ENCODE results near the gene DHX32. TPM values are rescaled to one million over a fixed set of nuclear protein-coding genes. Genes with fewer than 3 reads are reported as not detected.

The DHX32 gene
- total RNA-seq, 4 donors from 2014 or later = 13.5 to 105 (median 30.9) TPM

DNA sequence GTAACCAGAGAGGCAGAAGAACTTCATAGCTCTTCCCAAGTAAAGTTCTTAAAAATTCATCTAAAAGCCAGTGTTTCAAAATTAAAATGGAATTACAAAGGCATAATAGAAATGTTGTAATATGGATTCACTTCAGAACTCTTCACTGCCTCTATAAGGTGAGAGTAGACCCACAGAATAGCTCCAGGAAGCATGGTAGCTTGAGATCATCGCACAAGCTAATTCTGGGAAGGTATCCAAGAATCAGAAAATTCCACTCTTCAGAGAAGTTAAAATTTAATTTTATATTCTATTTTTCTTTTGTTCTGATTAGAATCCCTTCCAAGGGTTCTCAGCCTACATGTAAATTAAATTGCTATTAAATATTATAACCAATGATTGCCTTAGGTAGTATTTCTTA lies 1.5 kb upstream of the DHX32 start:
- Histone ChIP-seq H3K9me3 (no peaks in the 10 kb centered on the region), H3K27ac (no peak overlapping the region)
- TF ChIP-seq POLR2A (IDR thresholded peaks at IDR 0.05) (no peak), CTCF (IDR thresholded peaks at IDR 0.05) (no peak)

DNA sequence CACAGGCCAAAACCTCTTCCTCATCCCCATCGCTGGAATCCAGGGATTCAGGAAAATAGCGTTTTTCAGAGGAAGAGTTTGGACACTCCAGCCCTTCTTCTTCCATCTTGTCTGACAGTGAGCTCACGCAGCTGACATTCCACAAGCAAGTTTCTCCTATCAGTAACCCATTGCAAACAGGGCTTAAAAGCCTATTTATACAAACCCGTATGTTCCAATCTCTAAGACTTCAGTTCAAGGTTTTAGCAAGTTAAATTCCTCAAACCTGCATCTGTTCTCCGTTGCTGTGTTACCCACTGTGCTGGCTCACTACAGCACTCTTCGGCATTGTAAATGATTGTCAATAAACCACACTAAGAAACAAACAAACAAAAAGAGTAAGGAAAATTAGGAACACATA lies 373 bp downstream of the DHX32 start:
- no peak overlapping the region for H3K4me3 ChIP-seq
- no peaks in the 10 kb centered on the region for H3K9me3 ChIP-seq
- TF ChIP-seq CTCF (IDR thresholded peaks at IDR 0.05) = no peak
- no peak for TF ChIP-seq POLR2A (IDR thresholded peaks at IDR 0.05)
- intact Hi-C loops (cut with DNase I; ENCODE audit: low total_unique reads) = no loop called here
- H3K4me1 ChIP-seq = no peaks in the 10 kb centered on the region
- H3K27me3 ChIP-seq = no peaks in the 10 kb centered on the region
- no peak overlapping the region for H3K27ac ChIP-seq
- H3K36me3 ChIP-seq = no peaks in the 10 kb centered on the region
- DNase-seq = no peak

More for the DNA sequence above, 1.5 kb upstream of the DHX32 start:
- no peak overlapping the region for H3K4me3 ChIP-seq
- no peaks in the 10 kb centered on the region for H3K36me3 ChIP-seq
- intact Hi-C loops (cut with DNase I; ENCODE audit: low total_unique reads) = no loop called here
- no peaks in the 10 kb centered on the region for H3K27me3 ChIP-seq
- no peak for DNase-seq
- H3K4me1 ChIP-seq = no peaks in the 10 kb centered on the region

DNA sequence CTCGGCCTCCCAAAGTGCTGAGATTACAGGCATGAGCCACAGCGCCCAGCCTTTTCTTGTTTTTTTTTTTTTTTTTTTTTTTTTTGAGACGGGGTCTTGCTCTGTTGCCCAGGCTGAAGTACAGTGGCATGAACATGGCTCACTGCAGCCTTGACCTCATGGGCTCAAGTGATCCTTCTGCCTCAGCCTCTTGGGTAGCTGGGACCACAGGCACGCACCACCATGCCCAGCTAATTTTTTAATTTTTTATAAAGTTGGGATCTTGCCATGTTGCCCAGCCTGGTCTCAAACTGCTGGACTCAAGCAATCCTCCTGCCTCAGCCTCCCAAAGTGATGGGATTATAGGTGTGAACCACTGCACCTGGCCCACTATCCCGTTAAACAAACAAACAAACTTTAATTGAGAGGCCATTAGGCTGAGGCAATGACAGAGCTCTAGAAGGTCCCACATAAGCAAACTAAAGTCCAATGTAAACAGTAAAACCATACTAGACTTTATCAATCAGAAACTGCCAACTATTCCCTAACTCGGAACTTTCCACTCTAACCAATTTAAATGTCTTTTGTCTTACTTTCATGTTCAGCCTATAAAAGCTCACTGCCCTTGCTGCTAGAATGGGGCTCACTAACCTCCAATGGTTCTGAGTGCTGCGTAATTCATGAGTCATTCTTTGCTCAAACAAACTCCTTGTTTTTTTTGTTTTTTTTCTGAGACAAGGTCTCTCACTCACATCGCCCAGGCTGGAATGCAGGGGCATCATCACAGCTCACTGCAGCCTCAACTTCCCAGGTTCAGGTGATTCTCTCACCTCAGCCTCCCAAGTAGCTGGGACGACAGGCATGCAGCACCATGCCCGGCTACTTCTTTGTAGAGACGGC lies 1.9 kb downstream of the DHX32 start:
- no peak overlapping the region for H3K27ac ChIP-seq
- DNase-seq = no peak
- TF ChIP-seq POLR2A (IDR thresholded peaks at IDR 0.05) = no peak
- TF ChIP-seq CTCF (IDR thresholded peaks at IDR 0.05) = no peak
- no peaks in the 10 kb centered on the region for H3K4me1 ChIP-seq
- no peaks in the 10 kb centered on the region for H3K36me3 ChIP-seq
- no peak overlapping the region for H3K4me3 ChIP-seq
- no peaks in the 10 kb centered on the region for H3K27me3 ChIP-seq
- intact Hi-C loops (cut with DNase I; ENCODE audit: low total_unique reads) = no loop called here
- no peaks in the 10 kb centered on the region for H3K9me3 ChIP-seq

DNA sequence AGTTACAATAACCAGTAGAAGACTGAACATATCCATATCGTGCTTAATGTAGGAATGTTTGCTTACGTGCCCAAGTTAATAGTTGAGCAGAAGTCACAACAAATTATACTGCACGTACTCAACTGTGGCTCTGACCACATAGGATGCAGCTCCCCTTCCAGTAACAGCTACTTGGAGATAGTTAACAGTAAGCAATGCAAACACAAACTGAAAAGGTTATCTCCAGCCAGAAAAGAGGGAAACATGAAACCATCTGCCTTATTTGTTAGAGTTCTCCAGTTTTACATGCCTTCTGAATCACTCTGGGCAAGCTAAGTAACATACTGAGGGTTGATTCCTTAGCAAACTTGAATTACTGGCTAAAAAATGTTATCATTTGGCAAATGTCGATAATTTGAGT lies 9.8 kb downstream of the DHX32 start:
- no peak for DNase-seq
- intact Hi-C loops (cut with DNase I; ENCODE audit: low total_unique reads) = no loop called here
- Histone ChIP-seq H3K4me1 (no peaks in the 10 kb centered on the region), H3K27ac (no peak overlapping the region), H3K4me3 (no peak overlapping the region), H3K36me3 (no peaks in the 10 kb centered on the region), H3K27me3 (no peaks in the 10 kb centered on the region), H3K9me3 (no peaks in the 10 kb centered on the region)
- no peak for TF ChIP-seq CTCF (IDR thresholded peaks at IDR 0.05)
- TF ChIP-seq POLR2A (IDR thresholded peaks at IDR 0.05) = no peak

GRCh38 chr10:125868372-125868975 lies 12.6 kb downstream of the DHX32 start:
- no peaks in the 10 kb centered on the region for H3K4me1 ChIP-seq
- H3K4me3 ChIP-seq = no peak overlapping the region
- H3K9me3 ChIP-seq = no peaks in the 10 kb centered on the region
- intact Hi-C loops (cut with DNase I; ENCODE audit: low total_unique reads) = no loop called here
- no peaks in the 10 kb centered on the region for H3K27me3 ChIP-seq
- no peak overlapping the region for H3K27ac ChIP-seq
- peak; percentile 49 to 73 (median 64) for TF ChIP-seq CTCF (IDR thresholded peaks at IDR 0.05)
- TF ChIP-seq POLR2A (IDR thresholded peaks at IDR 0.05) = no peak
- no peaks in the 10 kb centered on the region for H3K36me3 ChIP-seq
- DNase-seq = no peak

Data from uterus (tissue), 4 donors.